ENCODE results near the gene EVX2. TPM values are rescaled to one million over a fixed set of nuclear protein-coding genes. Genes with fewer than 3 reads are reported as not detected.

EVX2 gene
- polyA plus RNA-seq, 1 of the 3 experiments (the other 2 are of a cell fraction): not detected

GRCh38 chr2:176056406-176056805 lies 27.4 kb downstream of the EVX2 start (continued):
- TF ChIP-seq RXRA (IDR thresholded peaks at IDR 0.05; ENCODE audit: borderline replicate concordance, low read depth): no peak

- Histone ChIP-seq H3F3A (replicated peaks; ENCODE audit: insufficient read depth) (no peaks in the 10 kb centered on the region), H2AFZ (ENCODE audit: low read depth) (no peak overlapping the region), H3K4me1 (ENCODE audit: control insufficient read depth in 1 of 2, insufficient read depth in 2 of 2, low read depth in 1 of 2, low read length in 1 of 2) (no peaks in the 10 kb centered on the region), H3K4me3 (ENCODE audit: low read depth in 2 of 2, low read length in 1 of 2) (no peak overlapping the region), H3K27me3 (ENCODE audit: insufficient read depth) (no peaks in the 10 kb centered on the region), H3K27ac (ENCODE audit: low read depth in 2 of 2, low read length in 1 of 2) (no peak overlapping the region), H3K4me2 (no peak overlapping the region), H3K79me2 (ENCODE audit: insufficient read depth) (no peaks in the 10 kb centered on the region), H3K9me2 (no peaks in the 10 kb centered on the region), H4K20me1 (ENCODE audit: insufficient read depth) (no peaks in the 10 kb centered on the region), H3K9me3 (no peaks in the 10 kb centered on the region), H3K36me3 (replicated peaks in 1 of 2; ENCODE audit: control insufficient read depth in 1 of 2, insufficient read depth in 2 of 2, low read length in 1 of 2) (no peaks in the 10 kb centered on the region), H3K9ac (no peak overlapping the region)
- CTCF ChIA-PET: no interaction called here
- TF ChIP-seq TEAD4 (IDR thresholded peaks at IDR 0.05; ENCODE audit: borderline replicate concordance, insufficient read depth) (no peak), SMC3 (IDR thresholded peaks at IDR 0.05; ENCODE audit: low read depth, low read length) (no peak), YY1 (IDR thresholded peaks at IDR 0.05; ENCODE audit: low read depth) (no peak)
- POLR2A ChIA-PET: no interaction called here
- 40% methylated on average over 3 of the region's 3 CpGs for WGBS (ENCODE audit: low lambda C conversion rate)
- DNase-seq: no peak
Observed at GRCh38 chr2:176039375-176039774, 44.4 kb downstream of the EVX2 start.

- Histone ChIP-seq H3F3A (replicated peaks; ENCODE audit: insufficient read depth) (no peaks in the 10 kb centered on the region), H3K9me3 (no peaks in the 10 kb centered on the region), H3K4me2 (no peak overlapping the region), H3K4me3 (ENCODE audit: low read depth in 2 of 2, low read length in 1 of 2) (no peak overlapping the region), H3K36me3 (replicated peaks in 1 of 2; ENCODE audit: control insufficient read depth in 1 of 2, insufficient read depth in 2 of 2, low read length in 1 of 2) (no peaks in the 10 kb centered on the region), H3K27me3 (ENCODE audit: insufficient read depth) (no peaks in the 10 kb centered on the region), H3K9ac (no peak overlapping the region), H3K4me1 (ENCODE audit: control insufficient read depth in 1 of 2, insufficient read depth in 2 of 2, low read depth in 1 of 2, low read length in 1 of 2) (no peaks in the 10 kb centered on the region), H3K9me2 (no peaks in the 10 kb centered on the region), H4K20me1 (ENCODE audit: insufficient read depth) (no peaks in the 10 kb centered on the region), H3K27ac (ENCODE audit: low read depth in 2 of 2, low read length in 1 of 2) (no peak overlapping the region), H3K79me2 (ENCODE audit: insufficient read depth) (no peaks in the 10 kb centered on the region), H2AFZ (ENCODE audit: low read depth) (no peak overlapping the region)
- no peak for DNase-seq
- CTCF ChIA-PET: interaction anchor here (1.2 kb wide), 1 partner anchor 10 kb away, joined by 4 read pairs; no protein-coding TSS in a partner anchor
- POLR2A ChIA-PET: no interaction called here
- WGBS (ENCODE audit: low lambda C conversion rate): 57% methylated on average over 2 of the region's 2 CpGs
- TF ChIP-seq EZH2phosphoT487 (IDR thresholded peaks at IDR 0.05; ENCODE audit: borderline replicate concordance, low read depth): no peak
- TF ChIP-seq IRF3 (IDR thresholded peaks at IDR 0.05; ENCODE audit: low read depth, low read length): no peak
- no peak for TF ChIP-seq JUND (IDR thresholded peaks at IDR 0.05)
- TF ChIP-seq RAD21 (IDR thresholded peaks at IDR 0.05; ENCODE audit: low read length): no peak
- no peak for TF ChIP-seq SIN3A (IDR thresholded peaks at IDR 0.05; ENCODE audit: borderline replicate concordance, low read depth, low read length)
- TF ChIP-seq NRF1 (IDR thresholded peaks at IDR 0.05; ENCODE audit: low read depth, low read length): no peak
- TF ChIP-seq GATA2 (CRISPR knock-in tag; IDR thresholded peaks at IDR 0.05): no peak
- no peak for TF ChIP-seq FOXJ3 (CRISPR knock-in tag; IDR thresholded peaks at IDR 0.05)
- TF ChIP-seq FOXM1 (IDR thresholded peaks at IDR 0.05; ENCODE audit: low read depth): no peak
- TF ChIP-seq TAF1 (IDR thresholded peaks at IDR 0.05; ENCODE audit: borderline replicate concordance, low read depth, low read length): no peak
- no peak for TF ChIP-seq SMC3 (IDR thresholded peaks at IDR 0.05; ENCODE audit: low read depth, low read length)
- TF ChIP-seq MAX (IDR thresholded peaks at IDR 0.05; ENCODE audit: low read depth): no peak
- no peak for TF ChIP-seq MEF2A (IDR thresholded peaks at IDR 0.05; ENCODE audit: borderline replicate concordance, low read depth)
- no peak for TF ChIP-seq RCOR1 (IDR thresholded peaks at IDR 0.05; ENCODE audit: low read length)
- no peak for TF ChIP-seq EP300 (IDR thresholded peaks at IDR 0.05; ENCODE audit: borderline replicate concordance in 1 of 2, low read depth in 1 of 2, low read length in 1 of 2)
- no peak for TF ChIP-seq POLR2AphosphoS5 (IDR thresholded peaks at IDR 0.05; ENCODE audit: low read depth, low read length)
- TF ChIP-seq TEAD4 (IDR thresholded peaks at IDR 0.05; ENCODE audit: borderline replicate concordance, insufficient read depth): no peak
- no peak for TF ChIP-seq ELF1 (IDR thresholded peaks at IDR 0.05)
- no peak for TF ChIP-seq RFX5 (IDR thresholded peaks at IDR 0.05; ENCODE audit: low read length)
Observed at GRCh38 chr2:176038694-176039093, 45.1 kb downstream of the EVX2 start.
